ENCODE measurements around the gene HPSE2.

GRCh38 chr10:98511876-98512275, 723.8 kb downstream of the HPSE2 start:
- TF ChIP-seq SRF (IDR thresholded peaks at IDR 0.05; ENCODE audit: low read depth, low read length) (no peak), CTCF (CRISPR knock-in tag; IDR thresholded peaks at IDR 0.05) (no peak), SP2 (CRISPR knock-in tag; IDR thresholded peaks at IDR 0.05) (no peak), TGIF2 (CRISPR knock-in tag; IDR thresholded peaks at IDR 0.05) (no peak)
